T47D (cell line): Measurements from ENCODE around the gene TMEM30A.

ENCODE experiments used
- DNase-seq, 2 experiments: peaks; one replicate each; pipeline versions ENCODE4 v3.0.0 to v3.0.0-alpha.2; 2011 to 2012; ENCODE audit warnings: low read depth in 1 of 2, low spot score in 1 of 2
- JUND ChIP-seq: IDR thresholded peaks from 2 replicates; pipeline ENCODE4 v1.6.1; 2012; ENCODE audit warnings: low read depth
- in situ Hi-C: cut with HindIII; loops from 2 replicates; pipeline ENCODE4 v1.10.0; 2016; ENCODE audit warnings: low sequenced_read_pairs, low pct_unique_long_range_greater_than_20kb

The TMEM30A gene

GRCh38 chr6:75284632-75285282 lies at the start of gene TMEM30A:
TSS of gene TMEM30A (minus strand) at chr6:75284792. CDS start at chr6:75284638, 154 bp downstream.
- DNase-seq, result peak; percentile 78 to 99
- in situ Hi-C loops, result no loop called here
- no peak for TF ChIP-seq JUND

DNA sequence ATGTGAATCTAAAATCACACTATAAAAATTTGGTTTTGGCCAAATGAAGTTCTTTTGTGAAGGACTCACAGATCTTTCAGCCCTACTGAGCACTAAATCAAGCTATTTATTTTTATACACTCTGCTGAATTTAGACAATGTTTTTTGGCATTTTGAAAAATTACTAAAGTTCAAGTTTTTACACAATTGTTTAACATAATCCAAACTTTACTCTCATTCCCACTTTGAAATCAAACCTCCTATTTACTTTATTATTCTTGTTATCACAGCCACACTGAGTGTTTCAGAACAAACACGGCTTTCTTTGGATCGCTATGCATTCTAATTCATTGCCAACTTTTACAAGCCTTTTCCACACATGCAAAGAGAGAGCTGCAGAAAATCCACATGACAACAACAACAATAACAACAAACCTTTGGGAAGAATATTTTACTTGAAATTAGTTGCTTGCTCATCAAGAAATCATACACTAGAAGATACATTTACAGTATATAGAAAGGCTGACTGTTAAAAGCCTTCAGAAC lies 49.1 kb upstream of the TMEM30A start:
- in situ Hi-C loops, result no loop called here

GRCh38 chr6:75331151-75331550 lies 46.6 kb upstream of the TMEM30A start:
- TF ChIP-seq JUND, result no peak
- no peak for DNase-seq
- in situ Hi-C loops, result no loop called here

More for the DNA sequence above, 49.1 kb upstream of the TMEM30A start:
- no peak for TF ChIP-seq JUND
- no peak for DNase-seq

DNA sequence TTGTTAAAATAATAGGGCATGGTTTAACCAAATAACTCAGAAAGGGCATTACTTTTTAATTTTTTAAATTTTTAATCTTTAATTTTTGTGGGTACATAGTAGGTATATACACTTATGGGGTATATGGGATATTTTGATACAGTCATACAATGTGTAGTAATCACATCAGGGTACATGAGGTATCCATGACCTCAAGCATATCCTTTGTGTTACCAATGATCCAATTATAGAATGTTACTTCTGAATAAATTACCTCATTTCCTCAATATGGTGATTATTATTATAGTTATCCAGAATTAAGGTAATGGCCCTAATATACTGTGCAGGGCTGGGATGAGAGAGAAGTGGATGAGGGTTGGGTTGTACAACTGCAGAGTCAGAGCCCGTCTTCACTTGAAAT lies 45.1 kb upstream of the TMEM30A start:
- in situ Hi-C loops, result no loop called here
- DNase-seq, result no peak
- no peak for TF ChIP-seq JUND

DNA sequence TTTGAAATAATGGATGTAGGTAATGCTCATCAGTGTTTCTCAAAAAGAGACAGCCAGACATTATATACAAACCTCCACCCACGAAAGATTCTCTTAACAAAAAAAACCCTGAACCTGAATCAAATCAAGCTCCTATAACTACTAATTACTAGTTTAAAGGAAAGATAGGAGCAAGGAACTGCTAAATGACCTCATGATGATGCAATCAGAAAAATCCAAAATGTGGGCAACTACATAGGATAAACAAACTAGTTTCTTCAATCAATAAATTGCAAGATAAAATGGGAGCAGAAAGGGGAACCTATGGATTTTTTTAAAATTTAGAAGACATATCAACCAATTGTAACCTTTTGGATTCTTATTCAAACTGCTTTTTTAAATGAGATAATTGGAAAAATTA lies 43.2 kb upstream of the TMEM30A start:
- in situ Hi-C loops, result no loop called here
- no peak for TF ChIP-seq JUND
- no peak for DNase-seq

GRCh38 chr6:75326557-75327258 lies 42.1 kb upstream of the TMEM30A start:
- no peak for TF ChIP-seq JUND
- in situ Hi-C loops, result no loop called here

DNA sequence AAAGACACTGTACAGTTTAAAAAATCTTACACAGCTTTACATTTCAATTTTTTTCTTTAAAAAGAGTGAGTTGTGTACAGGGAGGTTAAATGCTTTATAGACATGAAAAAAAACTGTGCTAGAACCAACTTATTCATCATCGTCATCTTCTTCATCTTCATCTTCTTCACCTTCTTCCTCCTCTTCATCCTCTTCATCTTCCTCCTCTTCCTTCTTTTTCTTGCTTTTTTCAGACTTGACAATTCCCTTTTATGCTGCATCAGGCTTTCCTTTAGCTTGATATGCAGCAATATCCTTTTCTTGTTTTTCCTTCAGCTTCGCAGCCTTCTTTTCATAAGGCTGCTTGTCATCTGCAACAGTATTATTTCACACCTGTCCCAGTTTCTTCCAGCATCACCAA lies 34.3 kb upstream of the TMEM30A start:
- TF ChIP-seq JUND, result no peak
- in situ Hi-C loops, result no loop called here
- no peak for DNase-seq

More at GRCh38 chr6:75326557-75327258, 42.1 kb upstream of the TMEM30A start:
- DNase-seq, result no peak

DNA sequence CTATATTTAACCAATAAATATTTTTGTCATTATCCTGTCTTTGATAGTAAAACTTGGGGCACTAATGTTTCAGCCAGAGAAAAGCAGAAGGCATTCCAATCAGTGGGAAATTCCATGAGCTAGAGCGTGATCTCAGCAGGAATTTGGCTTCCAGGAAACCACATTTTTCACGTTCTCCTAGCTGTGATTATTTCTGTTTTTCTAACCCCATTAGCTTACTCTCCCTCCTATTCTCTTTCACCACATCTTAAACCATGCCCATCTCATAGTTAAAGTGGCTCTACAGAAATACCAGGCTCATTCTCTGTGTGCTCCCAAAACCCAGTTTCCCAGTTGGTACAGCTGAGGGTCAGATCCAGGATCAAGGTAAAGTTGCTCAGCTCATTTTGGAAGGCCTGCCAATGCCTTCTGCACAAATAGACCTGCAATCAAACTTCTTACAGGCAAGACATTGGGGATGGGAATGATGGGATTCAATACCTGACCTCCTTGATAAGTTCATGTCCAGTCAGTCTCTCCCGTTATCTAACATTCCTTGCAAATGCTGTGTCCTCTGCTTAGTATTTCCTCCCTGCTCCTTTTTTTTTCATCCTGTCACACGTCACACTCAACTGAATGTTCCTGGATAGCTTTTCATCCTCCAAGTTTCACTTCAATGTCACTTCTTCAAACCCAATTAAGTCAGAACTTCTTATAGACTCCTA lies 33.1 kb upstream of the TMEM30A start:
- in situ Hi-C loops, result no loop called here
- no peak for DNase-seq

GRCh38 chr6:75315978-75316377 lies 31.4 kb upstream of the TMEM30A start:
- DNase-seq, result no peak
- no peak for TF ChIP-seq JUND
- in situ Hi-C loops, result no loop called here

More for the DNA sequence above, 33.1 kb upstream of the TMEM30A start:
- no peak for TF ChIP-seq JUND

DNA sequence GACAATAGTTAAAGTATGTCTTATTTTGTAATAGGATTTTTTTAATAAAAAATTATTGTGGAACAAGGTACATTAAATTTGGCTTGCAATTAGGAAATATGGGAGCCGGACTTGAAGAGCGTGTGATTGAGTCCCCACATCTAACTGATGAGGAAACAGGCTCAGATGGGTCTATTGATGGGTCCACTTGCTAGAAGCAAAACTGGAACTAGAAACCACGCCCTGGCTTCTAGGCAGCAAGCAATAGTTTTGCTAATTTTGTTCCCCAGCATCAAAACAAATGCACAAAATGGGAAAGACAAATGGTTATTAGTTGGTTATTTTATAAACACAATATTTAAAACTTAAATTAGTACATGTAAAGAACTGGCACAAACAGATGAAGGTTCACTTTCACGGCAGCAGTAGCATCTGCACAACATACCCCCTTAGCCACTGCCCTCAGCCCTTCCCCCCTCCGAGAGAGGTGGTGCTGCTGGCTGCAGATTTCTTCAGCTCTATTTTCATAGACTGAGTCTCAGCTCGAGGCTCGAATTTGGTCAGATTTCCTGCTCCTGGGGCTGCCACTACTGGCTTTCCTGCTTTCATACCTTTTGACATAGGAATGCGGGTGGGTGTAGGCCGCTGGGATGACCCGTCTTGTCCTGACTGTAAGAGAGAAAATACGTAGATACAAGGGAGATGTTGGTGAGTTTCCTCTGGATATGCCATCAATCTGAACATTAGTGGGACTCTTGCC lies 23.8 kb upstream of the TMEM30A start:
- no peak for TF ChIP-seq JUND
- in situ Hi-C loops, result no loop called here

GRCh38 chr6:75307364-75308004 lies 22.9 kb upstream of the TMEM30A start:
- in situ Hi-C loops, result no loop called here
- no peak for DNase-seq

More for the DNA sequence above, 23.8 kb upstream of the TMEM30A start:
- no peak for DNase-seq

DNA sequence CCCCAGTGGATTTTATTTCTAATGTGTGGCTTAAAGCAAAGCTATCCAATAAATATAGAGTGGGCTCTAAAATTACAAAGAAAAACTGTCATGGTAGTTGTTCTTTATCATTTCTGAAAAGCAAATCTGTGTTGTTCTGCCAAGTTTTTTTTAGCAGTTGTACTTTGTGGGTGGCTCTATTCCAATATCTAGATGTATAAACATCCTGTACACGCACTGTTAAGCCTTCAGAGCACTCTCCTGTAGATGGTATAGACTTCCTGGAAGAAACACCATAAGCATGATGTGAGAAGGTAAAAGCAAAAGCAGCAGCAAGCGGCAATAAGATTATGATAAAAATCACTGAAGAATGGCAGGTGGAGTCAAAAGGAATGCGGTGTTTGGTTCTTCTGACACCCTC lies 21.5 kb upstream of the TMEM30A start:
- in situ Hi-C loops, result no loop called here

More at GRCh38 chr6:75307364-75308004, 22.9 kb upstream of the TMEM30A start:
- TF ChIP-seq JUND, result no peak

More for the DNA sequence above, 21.5 kb upstream of the TMEM30A start:
- DNase-seq, result no peak
- TF ChIP-seq JUND, result no peak
